HCT116 (cell line): ENCODE results near the gene CTU1.

Experiments
- CBX3 ChIP-seq: IDR thresholded peaks from 2 replicates; pipeline ENCODE4 v1.6.1; 2012; ENCODE audit warnings: low read depth
- CEBPB ChIP-seq: IDR thresholded peaks from 2 replicates; pipeline ENCODE4 v1.6.1; 2012; ENCODE audit warnings: low read depth
- CTCF ChIP-seq, 3 experiments: fragments of 200-600 bp in 1 of 3; sonication (generic) in 1 of 3; IDR thresholded peaks in 2 of 3; conservative IDR thresholded peaks in 1 of 3; 2 replicates each; pipeline ENCODE4 v1.5.1; 2012 to 2017; ENCODE audit warnings: low read depth in 2 of 3, low read length in 2 of 3, antibody characterized with exemption in 1 of 3, borderline replicate concordance in 1 of 3, control low read depth in 1 of 3, mild to moderate bottlenecking in 1 of 3, mixed read lengths in 1 of 3, mixed run types in 1 of 3, moderate library complexity in 1 of 3; ENCODE audit not compliant: insufficient read depth in 1 of 3
- EZH2 ChIP-seq: fragments of 200-600 bp; sonication (generic); IDR thresholded peaks from 2 replicates; pipeline ENCODE4 v1.6.1; 2017; ENCODE audit warnings: antibody characterized with exemption, mixed run types
- EZH2phosphoT487 ChIP-seq: fragments of 200-600 bp; IDR thresholded peaks from 2 replicates; pipeline ENCODE4 v1.6.1; 2018; ENCODE audit warnings: antibody characterized with exemption, borderline replicate concordance
- POLR2A ChIP-seq: IDR thresholded peaks from 2 replicates; pipeline ENCODE4 v1.7.0; 2011; ENCODE audit warnings: borderline replicate concordance; ENCODE audit not compliant: insufficient read depth, insufficient read length; ENCODE audit errors: extremely low read depth
- POLR2AphosphoS5 ChIP-seq: IDR thresholded peaks from 2 replicates; pipeline ENCODE4 v1.6.1; 2011; ENCODE audit warnings: mild to moderate bottlenecking, low read depth, low read length, moderate library complexity
- TCF7L2 ChIP-seq: IDR thresholded peaks from 2 replicates; pipeline ENCODE4 v1.7.0; 2011; ENCODE audit warnings: borderline replicate concordance, inconsistent platforms; ENCODE audit not compliant: insufficient read depth, insufficient read length; ENCODE audit errors: extremely low read depth

DNA sequence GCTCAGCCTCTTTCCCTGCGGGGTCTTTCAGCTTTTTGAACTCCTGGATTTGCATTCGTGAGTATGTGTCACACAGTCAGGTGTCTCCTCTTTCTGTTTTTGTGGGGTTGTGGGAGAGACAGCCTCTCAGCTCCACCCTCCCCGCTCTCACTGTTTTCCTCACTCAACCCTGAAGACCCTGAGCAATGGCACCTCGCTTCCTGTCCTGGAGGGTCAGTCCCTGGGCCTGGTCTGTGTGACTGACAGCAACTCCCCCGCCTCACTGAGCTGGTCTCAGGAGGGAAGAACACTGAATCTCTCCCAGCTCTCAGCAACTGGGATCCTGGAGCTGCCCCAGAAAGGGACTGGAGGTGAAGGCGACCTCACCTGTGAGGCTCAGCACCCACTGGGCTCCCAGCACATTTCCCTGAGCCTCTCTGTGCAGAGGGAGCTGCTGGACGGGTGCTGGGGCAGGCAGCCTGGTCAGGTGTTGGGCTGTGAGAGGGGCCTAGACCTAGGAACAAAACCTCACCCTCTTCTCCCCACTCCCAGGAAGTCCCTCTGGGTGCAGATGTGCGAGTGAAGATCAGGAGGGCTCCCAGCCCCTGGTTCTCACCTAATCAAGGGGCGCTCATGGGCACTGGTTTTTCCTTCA lies 29.7 kb upstream of the CTU1 start:
- TF ChIP-seq POLR2A (no peak), POLR2AphosphoS5 (no peak), CTCF (IDR thresholded peaks at IDR 0.05 in 2 of 3, conservative IDR thresholded peaks at IDR 0.05 in 1 of 3; ENCODE audit: borderline replicate concordance in 1 of 3, insufficient read depth in 1 of 3, low read depth in 2 of 3, low read length in 2 of 3) (no peak), EZH2phosphoT487 (no peak), CBX3 (no peak), CEBPB (no peak), TCF7L2 (no peak), EZH2 (no peak)
